T-cell (primary cell): ENCODE data around the gene SEH1L. TPM values are rescaled to one million over a fixed set of nuclear protein-coding genes. Genes with fewer than 3 reads are reported as not detected.

Experiments used
- ATAC-seq, 4 experiments: fragments of 200-7000 bp in 3 of 4; fragments of 150-1000 bp in 1 of 4; cut with Tn5 transposase; replicated peaks in 1 of 4; 1 replicate in 3 of 4; 2 replicates in 1 of 4; pipeline ENCODE4 v1.10.0; 2021; ENCODE audit warnings: moderate library complexity in 3 of 4, mild to moderate bottlenecking in 2 of 4, moderate number of reproducible peaks in 1 of 4
- CTCF ChIA-PET, 2 donors: fragments of 300-600 bp; sonication (Branson Sonifier 250); formaldehyde crosslinking; loops; one replicate each; lab custom pipeline; 2022; ENCODE audit warnings: antibody characterized with exemption in 2 of 2; lab: Charles Lee
- POLR2A ChIA-PET, 2 donors: fragments of 300-600 bp; sonication (Branson Sonifier 250); formaldehyde crosslinking; loops; one replicate each; lab custom pipeline; 2022; ENCODE audit warnings: antibody characterized with exemption in 2 of 2; lab: Charles Lee
- DNase-seq, 35 experiments: peaks; one replicate each; pipeline versions ENCODE4 v3.0.0 to v3.0.0-alpha.2; 2013 to 2023
- H3K27ac ChIP-seq: one replicate; pipeline ENCODE4 v1.5.1; 2013; ENCODE audit warnings: low read length
- H3K27me3 ChIP-seq, 2 experiments: replicated peaks in 1 of 2; 1 replicate in 1 of 2; 2 replicates in 1 of 2; pipeline versions ENCODE4 v1.6.1 to v1.7.0; 2013; ENCODE audit warnings: low read length in 1 of 2, mixed read lengths in 1 of 2; ENCODE audit not compliant: control insufficient read depth in 2 of 2, insufficient read depth in 2 of 2; ENCODE audit errors: extremely low read depth in 1 of 2
- H3K36me3 ChIP-seq, 2 donors: 1 replicate in 1 of 2; 2 replicates in 1 of 2; pipeline versions ENCODE4 v1.6.1 to v1.7.0; 2013; ENCODE audit warnings: low read length in 1 of 2; ENCODE audit not compliant: control insufficient read depth in 2 of 2, insufficient read depth in 1 of 2; ENCODE audit errors: extremely low read depth in 1 of 2
- H3K4me1 ChIP-seq, 2 experiments: 1 replicate in 1 of 2; 2 replicates in 1 of 2; pipeline versions ENCODE4 v1.6.1 to v1.7.0; 2013; ENCODE audit warnings: low read length in 2 of 2, mixed read lengths in 1 of 2; ENCODE audit not compliant: insufficient read depth in 2 of 2, control insufficient read depth in 1 of 2; ENCODE audit errors: extremely low read depth in 1 of 2
- H3K4me3 ChIP-seq, 2 donors: 1 replicate in 1 of 2; 2 replicates in 1 of 2; pipeline versions ENCODE4 v1.5.1 to v1.7.0; 2013; ENCODE audit warnings: mild to moderate bottlenecking in 2 of 2, low read length in 1 of 2, moderate library complexity in 1 of 2; ENCODE audit not compliant: control insufficient read depth in 1 of 2; ENCODE audit errors: extremely low read depth in 1 of 2
- H3K9me3 ChIP-seq: 2 replicates; pipeline ENCODE4 v1.7.0; 2013
- H3K27ac Mint-ChIP-seq, 2 donors: one replicate each; pipeline ENCODE4 v1.8.0; 2020 to 2021; ENCODE audit warnings: mild to moderate bottlenecking in 2 of 2, mixed read lengths in 2 of 2
- H3K27me3 Mint-ChIP-seq, 2 donors: one replicate each; pipeline ENCODE4 v1.8.0; 2021 to 2022; ENCODE audit warnings: mixed read lengths in 2 of 2
- H3K36me3 Mint-ChIP-seq: one replicate; pipeline ENCODE4 v1.8.0; 2021; ENCODE audit warnings: mixed read lengths
- H3K4me1 Mint-ChIP-seq, 3 donors: one replicate each; pipeline ENCODE4 v1.8.0; 2020 to 2022; ENCODE audit warnings: mixed read lengths in 3 of 3, mild to moderate bottlenecking in 1 of 3
- H3K4me3 Mint-ChIP-seq, 3 donors: one replicate each; pipeline ENCODE4 v1.8.0; 2020 to 2022; ENCODE audit warnings: mild to moderate bottlenecking in 3 of 3, mixed read lengths in 3 of 3, moderate library complexity in 3 of 3
- H3K9me3 Mint-ChIP-seq, 3 donors: one replicate each; pipeline ENCODE4 v1.8.0; 2020 to 2022; ENCODE audit warnings: mixed read lengths in 3 of 3
- WGBS: methylation state at CpG from one replicate; pipeline ENCODE4 v1.1.5; 2013; ENCODE audit warnings: missing lambda C conversion rate; ENCODE audit not compliant: insufficient coverage; 5-methylcytosine and 5-hydroxymethylcytosine counted together
- total RNA-seq, 35 experiments: library from RNA in 6 of 35; stranded (reverse) in 6 of 35; fragments of 120-200 nt in 1 of 35; gene quantifications; one replicate each; pipeline versions ENCODE4 v1.2.1 to v1.2.4 and lab custom pipeline; 2013 to 2026

Gene SEH1L
- total RNA-seq, 5 donors from 2014 or later (not counting 1 experiment from before 2014, with no cell fraction given), result 28.4 to 34.9 (median 29.9) TPM

DNA sequence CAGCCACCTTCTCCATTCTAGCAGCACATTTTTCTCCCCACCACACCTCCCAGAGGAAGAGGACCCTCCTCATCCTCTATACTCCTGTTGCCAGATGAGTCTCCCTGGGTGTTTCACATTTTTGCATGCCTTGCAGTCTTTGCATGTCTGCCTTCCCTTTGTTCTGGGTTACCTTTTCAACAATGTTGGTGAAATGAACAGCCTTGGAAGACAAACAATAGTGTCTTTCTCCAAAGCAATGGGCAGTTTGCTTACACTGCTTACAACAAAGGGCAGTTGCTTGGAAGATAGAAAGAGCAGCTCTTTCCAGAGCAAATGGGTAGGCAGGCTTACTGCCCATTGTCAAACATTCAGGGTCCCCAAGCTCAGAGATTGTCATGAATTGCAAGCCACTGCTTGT, 14.5 kb upstream of the SEH1L start:
- ChIA-PET POLR2A (no interaction called here), CTCF (interaction anchor here (0.6 to 2.3 kb wide), 14 partner anchors 157 to 541 kb away, joined by 3 to 48 read pairs (median 8); partner anchors contain the start of gene CEP76 (in 1 of the 2))
- DNase-seq (no peak), ATAC-seq (no peak)
- no peak overlapping the region for H3K27ac ChIP-seq
- Mint-ChIP-seq H3K9me3 (no peaks in the 10 kb centered on the region), H3K27me3 (peaks cover 3 to 4% of the 10 kb centered on the region in 2 donors), H3K4me3 (no peak overlapping the region), H3K36me3 (no peaks in the 10 kb centered on the region), H3K4me1 (peaks cover 4 to 11% (median 6%) of the 10 kb centered on the region in 3 donors), H3K27ac (no peak overlapping the region)
- H3K36me3 ChIP-seq, result no peaks in the 10 kb centered on the region
- H3K9me3 ChIP-seq, result no peaks in the 10 kb centered on the region
- H3K4me1 ChIP-seq, result peaks cover 0 to 20% of the 10 kb centered on the region in 2 experiments
- H3K4me3 ChIP-seq, result no peak overlapping the region
- no peaks in the 10 kb centered on the region for H3K27me3 ChIP-seq

DNA sequence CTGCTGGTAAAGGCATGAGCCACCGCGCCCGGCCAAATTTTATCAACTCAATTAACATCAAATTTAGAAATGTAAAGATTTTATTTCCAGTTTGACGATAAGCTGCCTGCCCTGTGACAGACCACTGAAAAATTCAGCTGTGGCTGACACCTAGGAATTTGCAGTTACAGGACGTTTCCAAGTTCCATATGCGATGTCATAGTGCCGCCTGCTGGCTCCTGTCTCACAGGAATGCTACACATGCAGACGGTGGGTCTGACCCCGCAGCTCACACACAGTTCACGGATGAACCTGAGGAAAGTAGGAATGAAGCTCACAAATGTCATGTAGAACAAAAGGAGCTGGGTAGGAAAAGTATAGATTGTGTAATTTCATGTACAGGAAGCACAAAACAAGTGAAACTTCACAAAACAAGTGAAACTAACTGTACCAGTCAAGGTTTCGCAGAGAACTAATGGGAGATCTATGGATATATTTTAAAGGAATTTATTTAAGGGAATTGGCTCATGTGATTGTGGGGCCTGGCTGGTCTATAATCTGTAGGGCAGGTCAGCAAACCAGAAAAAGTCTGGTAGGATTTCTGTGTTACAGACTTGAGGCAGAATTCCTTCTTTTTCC, 13.2 kb upstream of the SEH1L start:
- CTCF ChIA-PET, result interaction anchor here (0.5 to 2.4 kb wide), 37 partner anchors 8 to 621 kb away, joined by 3 to 48 read pairs (median 5); partner anchors contain the start of genes CEP76 (in 1 of the 2) and PTPN2 (in 1 of the 2)
- Mint-ChIP-seq H3K9me3 (no peaks in the 10 kb centered on the region), H3K27ac (no peak overlapping the region), H3K4me1 (peaks cover 4 to 10% (median 6%) of the 10 kb centered on the region in 3 donors), H3K4me3 (no peak overlapping the region), H3K27me3 (peaks cover 3 to 4% of the 10 kb centered on the region in 2 donors), H3K36me3 (no peaks in the 10 kb centered on the region)
- Histone ChIP-seq H3K36me3 (no peaks in the 10 kb centered on the region), H3K9me3 (no peaks in the 10 kb centered on the region), H3K27ac (no peak overlapping the region), H3K27me3 (no peaks in the 10 kb centered on the region), H3K4me1 (peaks cover 0 to 12% of the 10 kb centered on the region in 2 experiments), H3K4me3 (no peak overlapping the region)
- POLR2A ChIA-PET, result interaction anchor here in 1 of 2 donors (0.5 kb wide), 1 partner anchor 18 kb away, joined by 3 read pairs; no protein-coding TSS in a partner anchor
- ATAC-seq (peak; percentile 82 to 94 (median 85)), DNase-seq (peak; percentile 45 to 90 (median 73))
- 4% methylated on average over 5 of the region's 11 CpGs for WGBS

DNA sequence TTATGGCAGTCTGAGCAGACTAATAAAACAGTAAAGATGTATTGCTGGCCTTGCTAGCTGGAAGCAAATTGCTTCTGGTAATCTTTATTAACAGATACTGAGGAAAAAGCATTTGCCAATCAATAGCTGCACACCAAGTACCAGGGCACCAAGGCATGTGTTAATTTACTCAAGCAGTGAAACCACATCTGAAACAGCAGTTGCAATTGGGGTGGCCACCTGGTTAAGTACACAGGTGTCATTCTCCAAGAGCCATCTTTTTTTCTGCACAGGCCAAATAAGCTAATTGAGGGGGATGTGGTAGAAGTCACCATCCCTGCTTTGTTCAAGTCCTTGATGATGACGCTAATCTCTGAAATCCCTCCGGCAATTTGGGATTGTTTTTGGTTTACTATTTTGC, 8.6 kb upstream of the SEH1L start:
- no peak for ATAC-seq
- peaks cover 3 to 4% of the 10 kb centered on the region in 2 donors for H3K27me3 Mint-ChIP-seq

DNA sequence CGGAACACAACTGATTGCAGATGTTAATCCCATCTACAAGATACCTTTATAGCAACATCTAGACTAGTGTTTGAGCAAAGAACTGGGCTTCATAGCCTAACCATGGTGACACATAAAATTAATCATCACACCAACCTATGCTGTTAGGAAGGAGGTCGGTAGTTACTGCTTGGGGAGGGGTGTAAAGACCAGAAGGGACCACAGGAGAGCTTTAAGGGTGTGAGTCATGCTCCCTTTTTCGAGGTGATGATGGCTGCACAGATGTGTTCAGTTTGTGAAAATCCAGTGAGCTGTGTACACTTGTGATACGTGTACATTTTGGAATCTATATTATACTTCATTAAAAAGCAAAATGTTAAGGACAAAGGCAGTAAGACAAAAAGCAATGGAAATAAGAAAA, 4.6 kb upstream of the SEH1L start:
- no peak overlapping the region for H3K4me3 ChIP-seq
- no peak overlapping the region for H3K27ac ChIP-seq
- H3K27ac Mint-ChIP-seq, result no peak overlapping the region
- no peaks in the 10 kb centered on the region for H3K36me3 Mint-ChIP-seq
- peaks cover 5 to 9% of the 10 kb centered on the region in 2 experiments for H3K4me1 ChIP-seq
- H3K27me3 ChIP-seq, result no peaks in the 10 kb centered on the region
- CTCF ChIA-PET, result interaction anchor here in 1 of 2 donors (0.6 to 0.8 kb wide), 3 partner anchors 8 to 278 kb away, joined by 3 read pairs; no protein-coding TSS in a partner anchor
- no peaks in the 10 kb centered on the region for H3K9me3 Mint-ChIP-seq
- POLR2A ChIA-PET, result no interaction called here
- WGBS, result no CpG with 5 or more reads among the region's 4 CpGs
- H3K4me1 Mint-ChIP-seq, result peaks cover 12 to 21% (median 17%) of the 10 kb centered on the region in 3 donors
- H3K36me3 ChIP-seq, result no peaks in the 10 kb centered on the region
- no peaks in the 10 kb centered on the region for H3K27me3 Mint-ChIP-seq
- DNase-seq (no peak), ATAC-seq (no peak)
- H3K4me3 Mint-ChIP-seq, result no peak overlapping the region
- H3K9me3 ChIP-seq, result no peaks in the 10 kb centered on the region

More for the DNA sequence above, 8.6 kb upstream of the SEH1L start:
- Mint-ChIP-seq H3K4me1 (peaks cover 2 to 6% (median 3%) of the 10 kb centered on the region in 3 donors), H3K9me3 (no peaks in the 10 kb centered on the region), H3K36me3 (no peaks in the 10 kb centered on the region), H3K4me3 (no peak overlapping the region), H3K27ac (no peak overlapping the region)
- CTCF ChIA-PET, result interaction anchor here in 1 of 2 donors (0.6 kb wide), 2 partner anchors 195 to 541 kb away, joined by 4 read pairs; no protein-coding TSS in a partner anchor
- H3K4me1 ChIP-seq, result peaks cover 0 to 5% of the 10 kb centered on the region in 2 experiments
- H3K27ac ChIP-seq, result no peak overlapping the region
- no peaks in the 10 kb centered on the region for H3K27me3 ChIP-seq
- no CpG with 5 or more reads among the region's 2 CpGs for WGBS
- no peak overlapping the region for H3K4me3 ChIP-seq
- no peak for DNase-seq
- H3K36me3 ChIP-seq, result no peaks in the 10 kb centered on the region
- no peaks in the 10 kb centered on the region for H3K9me3 ChIP-seq
- POLR2A ChIA-PET, result interaction anchor here in 1 of 2 donors (0.6 kb wide), 1 partner anchor 214 kb away, joined by 3 read pairs; no protein-coding TSS in a partner anchor

DNA sequence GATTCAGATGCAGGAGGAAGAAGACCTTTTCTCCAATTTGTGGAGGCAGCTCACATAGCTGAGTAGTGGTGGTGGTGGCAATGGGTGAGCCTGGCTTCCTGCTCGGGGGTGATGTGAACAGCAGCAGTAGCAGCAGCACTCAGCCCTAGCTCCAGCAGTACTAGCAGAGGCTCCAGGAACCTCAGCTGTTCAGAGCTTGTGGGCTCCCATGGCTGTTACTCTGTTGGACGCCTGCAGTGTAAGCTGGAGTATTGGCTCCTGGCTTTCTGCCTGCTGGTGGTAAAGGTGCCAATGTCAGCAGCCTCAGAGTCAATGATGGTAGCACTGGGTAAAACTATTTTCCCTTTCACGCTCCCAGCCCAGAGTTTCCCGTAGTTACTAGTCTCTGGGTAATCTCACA, 3.1 kb upstream of the SEH1L start:
- H3K4me3 Mint-ChIP-seq, result no peak overlapping the region
- Histone ChIP-seq H3K36me3 (no peaks in the 10 kb centered on the region), H3K27ac (no peak overlapping the region), H3K4me3 (no peak overlapping the region), H3K9me3 (no peaks in the 10 kb centered on the region), H3K27me3 (no peaks in the 10 kb centered on the region), H3K4me1 (peaks cover 5 to 19% of the 10 kb centered on the region in 2 experiments)
- DNase-seq, result no peak
- POLR2A ChIA-PET, result interaction anchor here in 1 of 2 donors (0.6 kb wide), 1 partner anchor 784 kb away, joined by 4 read pairs; no protein-coding TSS in a partner anchor
- no peak overlapping the region for H3K27ac Mint-ChIP-seq
- no peaks in the 10 kb centered on the region for H3K27me3 Mint-ChIP-seq
- peaks cover 13 to 25% (median 24%) of the 10 kb centered on the region in 3 donors for H3K4me1 Mint-ChIP-seq
- H3K36me3 Mint-ChIP-seq, result no peaks in the 10 kb centered on the region
- no peaks in the 10 kb centered on the region for H3K9me3 Mint-ChIP-seq
- CTCF ChIA-PET, result interaction anchor here in 1 of 2 donors (1.3 kb wide), 1 partner anchor 10 kb away, joined by 5 read pairs; no protein-coding TSS in a partner anchor
- WGBS, result 67% methylated on average over 2 of the region's 4 CpGs
- ATAC-seq, result no peak

DNA sequence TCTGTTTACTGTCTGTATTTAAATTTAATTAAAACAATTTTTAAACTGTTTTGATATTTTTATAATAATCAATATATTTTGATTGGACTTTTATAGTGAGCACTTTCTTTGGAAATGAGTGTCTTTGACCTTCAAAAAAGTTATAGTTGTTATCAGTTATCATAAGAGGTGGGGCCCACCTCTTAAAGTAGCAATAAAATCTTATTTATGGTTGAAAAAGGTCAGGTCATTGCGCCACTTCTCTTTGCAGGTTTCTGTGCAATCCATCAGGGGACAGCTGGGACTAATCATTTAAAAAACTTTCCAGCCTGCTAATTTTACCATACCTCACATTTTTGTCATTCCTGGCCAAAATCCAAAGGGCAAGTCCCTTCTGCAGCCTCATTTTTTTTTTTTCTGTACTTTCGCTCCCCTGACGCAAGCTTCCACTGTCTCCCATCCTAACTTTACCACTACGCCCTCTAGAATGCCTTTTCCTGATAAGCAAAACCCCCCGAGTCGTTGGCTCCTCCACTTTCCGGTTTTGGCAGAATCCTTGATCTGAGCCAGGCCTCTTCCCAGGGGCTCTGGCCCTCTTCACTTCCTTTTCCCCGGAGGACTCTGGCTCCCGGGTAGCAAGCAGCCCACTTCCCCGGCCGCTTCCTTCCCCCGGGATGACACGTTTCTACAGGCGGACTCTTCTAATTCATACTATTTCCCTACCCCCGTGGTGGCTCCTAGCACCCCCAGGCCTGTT, 1.1 kb upstream of the SEH1L start:
- Histone ChIP-seq H3K4me1 (peaks cover 8 to 28% of the 10 kb centered on the region in 2 experiments), H3K27me3 (no peaks in the 10 kb centered on the region), H3K4me3 (peak overlapping the region; percentile 52 to 80), H3K27ac (peak overlapping the region; percentile 90), H3K36me3 (no peaks in the 10 kb centered on the region), H3K9me3 (no peaks in the 10 kb centered on the region)
- Mint-ChIP-seq H3K4me3 (peak overlapping the region; percentile 92 to 98 (median 97)), H3K27ac (peak overlapping the region; percentile 93 to 98), H3K27me3 (no peaks in the 10 kb centered on the region), H3K9me3 (no peaks in the 10 kb centered on the region), H3K4me1 (peaks cover 33 to 44% (median 41%) of the 10 kb centered on the region in 3 donors), H3K36me3 (no peaks in the 10 kb centered on the region)
- CTCF ChIA-PET, result interaction anchor here (0.5 to 1.0 kb wide), 3 partner anchors 44 to 74 kb away, joined by 3 to 7 read pairs (median 3); no protein-coding TSS in a partner anchor
- POLR2A ChIA-PET, result interaction anchor here in 1 of 2 donors (0.7 kb wide), 2 partner anchors 58 to 59 kb away, joined by 4 to 8 read pairs; no protein-coding TSS in a partner anchor
- DNase-seq (peak in 3 of 35 experiments; percentile 1 to 8 (median 5)), ATAC-seq (no peak)
- WGBS, result 5% methylated on average over 13 of the region's 15 CpGs
